HL-60 (cell line): ENCODE data around the gene PAGE2.
"Not testable (repeated sequence)": the region's sequence is repeated elsewhere in the genome, so short reads cannot be mapped to it uniquely, and the experiment has no call there.

Experiments
- DNase-seq, 2 experiments: peaks; one replicate each; pipeline ENCODE4 v3.0.0-alpha.2; 2010 to 2020; ENCODE audit warnings: low read depth in 1 of 2, low spot score in 1 of 2
- H3K27ac ChIP-seq: fragments of 250-450 bp; sonication (Bioruptor Pico); replicated peaks from 2 replicates; pipeline ENCODE4 v1.5.1; 2020; ENCODE audit warnings: mild to moderate bottlenecking, moderate library complexity
- H3K27me3 ChIP-seq: fragments of 250-450 bp; sonication (Bioruptor Pico); 2 replicates; pipeline ENCODE4 v1.5.1; 2021; ENCODE audit warnings: mild to moderate bottlenecking, moderate library complexity; ENCODE audit not compliant: insufficient read depth, poor library complexity, severe bottlenecking
- H3K4me3 ChIP-seq: replicated peaks from 2 replicates; pipeline ENCODE4 v1.5.1; 2011; ENCODE audit warnings: mild to moderate bottlenecking, control low read depth, low read length; ENCODE audit not compliant: insufficient read depth
- CTCF ChIP-seq: IDR thresholded peaks from one replicate; pipeline ENCODE4 v1.5.1; 2011; ENCODE audit warnings: low read length, control low read depth, inconsistent platforms; ENCODE audit not compliant: insufficient read depth
- GABPA ChIP-seq: IDR thresholded peaks from 2 replicates; pipeline ENCODE4 v1.6.1; 2012; ENCODE audit warnings: low read depth
- POLR2AphosphoS5 ChIP-seq: IDR thresholded peaks from 2 replicates; pipeline ENCODE4 v1.6.1; 2012; ENCODE audit warnings: low read depth
- REST ChIP-seq: IDR thresholded peaks from 2 replicates; pipeline ENCODE4 v1.6.1; 2012; ENCODE audit warnings: low read depth; ENCODE audit not compliant: insufficient replicate concordance
- SPI1 ChIP-seq: IDR thresholded peaks from 2 replicates; pipeline ENCODE4 v1.6.1; 2012; ENCODE audit warnings: low read depth, mild to moderate bottlenecking, borderline replicate concordance

Gene PAGE2

GRCh38 chrX:55056820-55057674 lies 31.8 kb upstream of the PAGE2 start:
- Histone ChIP-seq H3K27ac (no peak overlapping the region), H3K4me3 (no peak overlapping the region), H3K27me3 (no peaks in the 10 kb centered on the region)
- TF ChIP-seq REST (no peak), GABPA (no peak), POLR2AphosphoS5 (no peak), SPI1 (no peak), CTCF (no peak)
- no peak for DNase-seq

GRCh38 chrX:55057675-55058249 lies 31.1 kb upstream of the PAGE2 start:
- DNase-seq, result peak in 1 of 2 experiments; percentile 5
- H3K27me3 ChIP-seq, result no peaks in the 10 kb centered on the region
- no peak overlapping the region for H3K4me3 ChIP-seq
- no peak for TF ChIP-seq SPI1
- TF ChIP-seq CTCF, result peak; percentile 31
- no peak for TF ChIP-seq GABPA
- no peak for TF ChIP-seq POLR2AphosphoS5
- no peak for TF ChIP-seq REST
- H3K27ac ChIP-seq, result no peak overlapping the region

GRCh38 chrX:55067180-55067579 lies 21.6 kb upstream of the PAGE2 start:
- H3K27ac ChIP-seq, H3K27me3 ChIP-seq, DNase-seq, H3K4me3 ChIP-seq: not testable (repeated sequence)

GRCh38 chrX:55072286-55072685 lies 16.5 kb upstream of the PAGE2 start:
- TF ChIP-seq GABPA (no peak), SPI1 (no peak), CTCF (no peak), POLR2AphosphoS5 (no peak), REST (no peak)

More at GRCh38 chrX:55072286-55072685, 16.5 kb upstream of the PAGE2 start:
- no peaks in the 10 kb centered on the region for H3K27me3 ChIP-seq
- no peak overlapping the region for H3K27ac ChIP-seq
- no peak for DNase-seq
- no peak overlapping the region for H3K4me3 ChIP-seq
